ACC112 (cell line): ENCODE results near the gene CXorf65.

Experiments
- H2AFZ ChIP-seq: fragments of 200-600 bp; sonication (generic); one replicate; pipeline ENCODE4 v1.6.0; 2017; ENCODE audit warnings: antibody characterized with exemption, low read length; ENCODE audit not compliant: unreplicated experiment
- H3K27ac ChIP-seq: fragments of 200-600 bp; sonication (generic); 2 replicates; pipeline ENCODE4 v1.5.1; 2014; ENCODE audit warnings: low read depth, mild to moderate bottlenecking, antibody characterized with exemption, low read length, moderate library complexity
- H3K27me3 ChIP-seq: fragments of 200-600 bp; sonication (generic); 2 replicates; pipeline ENCODE4 v1.6.1; 2014; ENCODE audit warnings: mild to moderate bottlenecking, antibody characterized with exemption, low read length, moderate library complexity, mixed read lengths; ENCODE audit not compliant: insufficient read depth
- H3K36me3 ChIP-seq: fragments of 200-600 bp; sonication (generic); 2 replicates; pipeline ENCODE4 v1.6.1; 2016; ENCODE audit warnings: mild to moderate bottlenecking, antibody characterized with exemption, low read length, moderate library complexity, mixed read lengths; ENCODE audit not compliant: insufficient read depth
- H3K4me1 ChIP-seq: fragments of 200-600 bp; sonication (generic); one replicate; pipeline ENCODE4 v1.6.1; 2016; ENCODE audit warnings: low read length, mixed read lengths; ENCODE audit not compliant: insufficient read depth, unreplicated experiment, control insufficient read depth
- H3K4me3 ChIP-seq: fragments of 200-600 bp; sonication (generic); 2 replicates; pipeline ENCODE4 v1.5.1; 2014; ENCODE audit warnings: mild to moderate bottlenecking, low read depth, low read length
- H3K79me2 ChIP-seq: fragments of 200-600 bp; sonication (generic); one replicate; pipeline ENCODE4 v1.6.0; 2016; ENCODE audit warnings: low read length; ENCODE audit not compliant: control insufficient read depth, unreplicated experiment, insufficient read depth

Gene CXorf65

GRCh38 chrX:71106427-71106826 lies at the start of gene CXorf65:
Gene CXorf65, minus strand, starts transcription at chrX:71106740. Its CDS starts 184 bp downstream, at chrX:71106556.
- Histone ChIP-seq H3K4me3 (no peak within 1 kb of the TSS), H3K27ac (no peak within 1 kb of the TSS), H2AFZ (no peak within 1 kb of the TSS), H3K36me3 (no peaks in the 10 kb centered on the region), H3K4me1 (peaks cover 4% of the 10 kb centered on the region), H3K79me2 (no peaks in the 10 kb centered on the region), H3K27me3 (no peaks in the 10 kb centered on the region)

DNA sequence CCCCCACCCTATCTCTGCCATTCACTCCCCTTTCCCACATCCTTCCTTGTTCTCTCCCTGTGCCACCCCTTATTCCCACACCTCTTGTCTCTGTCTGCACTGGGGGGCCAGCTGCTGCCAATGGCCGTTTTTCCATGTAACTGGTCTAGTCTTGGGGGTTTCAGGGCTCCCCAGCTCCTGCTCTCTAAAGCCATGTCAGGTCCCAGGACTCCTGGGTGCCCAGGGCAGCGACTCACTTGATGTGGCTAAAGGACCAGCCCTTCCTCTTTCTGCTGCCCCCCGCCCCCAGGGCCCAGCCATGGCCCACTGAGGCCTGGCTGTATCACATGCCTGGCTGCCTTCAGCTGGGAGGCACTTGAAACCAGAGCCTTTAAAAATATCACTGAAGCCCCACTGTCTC lies 48.1 kb upstream of the CXorf65 start:
- Histone ChIP-seq H3K79me2 (no peaks in the 10 kb centered on the region), H2AFZ (no peak overlapping the region), H3K27ac (no peak overlapping the region), H3K4me3 (no peak overlapping the region), H3K27me3 (no peaks in the 10 kb centered on the region), H3K4me1 (no peaks in the 10 kb centered on the region), H3K36me3 (no peaks in the 10 kb centered on the region)

- no peaks in the 10 kb centered on the region for H3K79me2 ChIP-seq
- no peaks in the 10 kb centered on the region for H3K36me3 ChIP-seq
- H2AFZ ChIP-seq, result no peak overlapping the region
- H3K4me3 ChIP-seq, result no peak overlapping the region
- H3K4me1 ChIP-seq, result no peaks in the 10 kb centered on the region
- H3K27ac ChIP-seq, result no peak overlapping the region
- no peaks in the 10 kb centered on the region for H3K27me3 ChIP-seq
These were observed 47.7 kb upstream of the CXorf65 start for GRCh38 chrX:71154196-71154595.

DNA sequence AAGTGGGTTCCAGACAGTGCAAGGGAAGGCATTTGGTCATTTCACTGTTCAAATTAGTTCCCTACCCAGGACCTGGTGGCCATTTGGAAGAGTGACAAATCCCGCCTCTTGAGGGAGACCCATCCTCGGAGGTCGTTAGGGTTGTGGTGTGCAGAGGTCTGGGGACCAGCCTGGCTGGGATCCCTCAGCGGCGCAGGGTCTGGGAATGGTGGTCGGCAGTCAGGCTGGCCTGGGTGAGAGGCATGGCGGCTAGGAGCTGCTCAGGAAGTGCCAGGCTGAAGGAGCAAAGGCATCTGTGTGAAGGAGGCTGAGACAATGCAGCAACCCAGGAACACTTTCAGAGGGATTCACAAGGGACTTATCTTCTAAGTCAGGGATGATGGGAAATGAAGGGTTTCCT lies 44.8 kb upstream of the CXorf65 start:
- no peaks in the 10 kb centered on the region for H3K36me3 ChIP-seq
- H3K79me2 ChIP-seq, result no peaks in the 10 kb centered on the region
- H3K27me3 ChIP-seq, result no peaks in the 10 kb centered on the region
- H3K4me3 ChIP-seq, result no peak overlapping the region
- H3K27ac ChIP-seq, result no peak overlapping the region
- no peaks in the 10 kb centered on the region for H3K4me1 ChIP-seq
- no peak overlapping the region for H2AFZ ChIP-seq

DNA sequence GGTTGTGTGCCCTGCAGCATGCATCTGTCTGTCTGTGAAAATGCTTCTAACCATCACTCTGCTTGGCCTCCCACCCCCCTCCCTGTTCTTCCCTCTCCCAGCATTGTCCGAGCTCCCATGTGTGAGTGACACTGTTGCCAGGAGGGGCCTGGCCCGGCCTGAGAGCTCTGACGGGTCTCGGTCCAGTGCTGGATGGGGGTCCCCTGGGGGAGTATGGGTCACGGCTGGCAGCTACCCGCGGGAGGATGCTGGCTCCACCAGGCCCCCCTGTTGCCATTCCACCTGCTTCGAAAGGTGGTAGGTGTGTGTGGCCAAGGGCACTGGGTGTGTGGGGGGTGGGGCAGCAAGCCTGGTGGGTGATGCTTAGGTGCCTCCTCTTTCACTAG lies 41.7 kb upstream of the CXorf65 start:
- no peaks in the 10 kb centered on the region for H3K36me3 ChIP-seq
- no peaks in the 10 kb centered on the region for H3K4me1 ChIP-seq
- no peaks in the 10 kb centered on the region for H3K27me3 ChIP-seq
- H2AFZ ChIP-seq, result no peak overlapping the region
- no peak overlapping the region for H3K4me3 ChIP-seq
- H3K79me2 ChIP-seq, result no peaks in the 10 kb centered on the region
- no peak overlapping the region for H3K27ac ChIP-seq

DNA sequence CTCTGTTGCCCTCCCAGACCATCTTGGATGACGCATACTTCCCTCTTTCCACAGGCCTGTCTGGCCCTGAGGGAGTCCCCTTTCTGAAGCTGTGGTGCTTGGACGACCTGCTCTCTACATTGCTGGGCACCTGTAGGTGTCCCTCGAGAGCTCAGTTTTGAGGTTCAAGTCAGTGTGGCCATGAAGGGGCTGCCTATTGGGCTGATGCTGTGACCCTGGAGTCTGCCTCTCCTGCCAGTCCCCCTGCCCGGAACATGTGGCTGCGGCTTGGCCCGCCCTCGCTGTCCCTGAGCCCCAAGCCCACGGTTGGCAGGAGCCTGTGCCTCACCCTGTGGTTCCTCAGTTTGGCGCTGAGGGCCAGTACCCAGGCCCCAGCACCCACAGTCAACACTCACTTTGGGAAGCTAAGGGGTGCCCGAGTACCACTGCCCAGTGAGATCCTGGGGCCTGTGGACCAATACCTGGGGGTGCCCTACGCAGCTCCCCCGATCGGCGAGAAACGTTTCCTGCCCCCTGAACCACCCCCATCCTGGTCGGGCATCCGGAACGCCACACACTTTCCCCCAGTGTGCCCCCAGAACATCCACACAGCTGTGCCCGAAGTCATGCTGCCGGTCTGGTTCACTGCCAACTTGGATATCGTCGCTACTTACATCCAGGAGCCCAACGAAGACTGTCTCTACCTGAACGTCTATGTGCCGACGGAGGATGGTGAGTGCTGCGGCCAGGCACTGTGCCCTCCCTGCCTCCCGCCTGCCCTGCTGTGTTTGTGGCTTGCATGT lies 41.1 kb upstream of the CXorf65 start:
- no peaks in the 10 kb centered on the region for H3K4me1 ChIP-seq
- H3K27ac ChIP-seq, result no peak overlapping the region
- H3K27me3 ChIP-seq, result no peaks in the 10 kb centered on the region
- H3K79me2 ChIP-seq, result no peaks in the 10 kb centered on the region
- H3K36me3 ChIP-seq, result no peaks in the 10 kb centered on the region
- H2AFZ ChIP-seq, result no peak overlapping the region
- H3K4me3 ChIP-seq, result no peak overlapping the region

GRCh38 chrX:71144651-71145050 lies 38.1 kb upstream of the CXorf65 start, which contains the start of gene NLGN3:
Gene NLGN3, plus strand, starts transcription at chrX:71144841. Its CDS starts 2,909 bp downstream, at chrX:71147750.
- Histone ChIP-seq H3K79me2 (no peaks in the 10 kb centered on the region), H3K4me3 (peak within 1 kb of the TSS; percentile 21; the same call in 1 of the 2 replicates), H3K27me3 (no peaks in the 10 kb centered on the region), H3K27ac (no peak within 1 kb of the TSS), H3K36me3 (no peaks in the 10 kb centered on the region), H2AFZ (no peak within 1 kb of the TSS), H3K4me1 (no peaks in the 10 kb centered on the region)

GRCh38 chrX:71143508-71143907 lies 37.0 kb upstream of the CXorf65 start:
- no peak overlapping the region for H2AFZ ChIP-seq
- no peaks in the 10 kb centered on the region for H3K27me3 ChIP-seq
- no peaks in the 10 kb centered on the region for H3K4me1 ChIP-seq
- no peak overlapping the region for H3K4me3 ChIP-seq
- no peaks in the 10 kb centered on the region for H3K79me2 ChIP-seq
- H3K27ac ChIP-seq, result no peak overlapping the region
- H3K36me3 ChIP-seq, result no peaks in the 10 kb centered on the region

DNA sequence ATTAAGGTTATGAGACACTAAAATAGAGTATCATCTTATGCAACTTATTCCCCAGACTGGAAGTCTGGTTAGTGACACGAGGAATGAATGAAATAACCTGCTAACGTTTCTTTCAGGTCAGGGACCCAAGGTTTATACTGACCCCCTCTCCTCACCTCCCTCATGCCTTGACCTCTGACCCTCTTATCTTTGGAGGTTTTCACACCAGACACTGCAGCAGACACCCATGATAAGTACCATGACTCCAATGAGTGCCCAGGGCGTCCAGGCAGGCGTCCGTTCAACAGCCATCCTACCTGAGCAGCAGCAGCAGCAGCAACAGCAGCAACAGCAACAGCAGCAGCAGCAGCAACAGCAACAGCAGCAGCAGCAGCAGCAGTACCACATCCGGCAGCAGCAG lies 33.9 kb upstream of the CXorf65 start:
- no peaks in the 10 kb centered on the region for H3K4me1 ChIP-seq
- H3K27me3 ChIP-seq, result no peaks in the 10 kb centered on the region
- no peaks in the 10 kb centered on the region for H3K36me3 ChIP-seq
- no peaks in the 10 kb centered on the region for H3K79me2 ChIP-seq
- no peak overlapping the region for H3K4me3 ChIP-seq
- no peak overlapping the region for H3K27ac ChIP-seq
- H2AFZ ChIP-seq, result no peak overlapping the region

DNA sequence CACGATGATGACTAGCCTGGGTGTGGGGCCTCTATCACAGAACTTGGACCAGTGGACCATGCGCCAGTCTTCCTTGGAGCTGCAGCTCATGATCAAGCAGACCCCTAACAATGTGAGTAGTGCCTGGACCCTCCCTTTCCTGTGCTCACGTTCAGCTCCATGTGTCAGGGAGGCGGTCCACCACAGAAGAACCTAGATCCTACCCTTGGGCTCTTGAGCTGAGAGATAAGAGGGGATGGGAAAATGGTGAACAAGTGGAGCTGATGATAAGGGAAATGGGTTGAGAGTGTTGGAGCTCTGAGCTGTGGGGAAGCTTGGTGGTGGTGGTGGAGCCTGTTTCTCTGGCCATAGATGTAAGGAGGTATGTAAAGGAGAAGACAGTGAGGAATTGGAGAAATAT lies 25.0 kb upstream of the CXorf65 start:
- Histone ChIP-seq H3K4me3 (no peak overlapping the region), H3K79me2 (no peaks in the 10 kb centered on the region), H3K27me3 (no peaks in the 10 kb centered on the region), H3K36me3 (no peaks in the 10 kb centered on the region), H3K27ac (no peak overlapping the region), H3K4me1 (peaks cover 12% of the 10 kb centered on the region), H2AFZ (no peak overlapping the region)
